Common myeloid progenitor, CD34-positive (primary cell): ENCODE results near the gene GGPS1.

Experiments
- CTCF ChIA-PET: fragments of 350-600 bp; sonication (Branson Sonifier 250); formaldehyde crosslinking; loops from one replicate; lab custom pipeline; 2021; ENCODE audit warnings: antibody characterized with exemption; lab: Charles Lee
- POLR2A ChIA-PET: fragments of 350-600 bp; sonication (Branson Sonifier 250); formaldehyde crosslinking; loops from one replicate; lab custom pipeline; 2021; ENCODE audit warnings: antibody characterized with exemption; lab: Charles Lee
- DNase-seq, 3 donors: peaks; one replicate each; pipeline versions ENCODE4 v3.0.0 to v3.0.0-alpha.2; 2013
- H3K27ac ChIP-seq, 2 experiments: 1 replicate in 1 of 2; 2 replicates in 1 of 2; pipeline ENCODE4 v1.7.0; 2013; ENCODE audit warnings: inconsistent platforms in 2 of 2, low read length in 2 of 2, mild to moderate bottlenecking in 2 of 2, low read depth in 1 of 2, moderate library complexity in 1 of 2; ENCODE audit not compliant: severe bottlenecking in 2 of 2, insufficient read depth in 1 of 2, poor library complexity in 1 of 2
- H3K27me3 ChIP-seq, 5 experiments: replicated peaks in 2 of 5; 1 replicate in 3 of 5; 2 replicates in 2 of 5; pipeline versions ENCODE4 v1.6.1 to v1.7.0; 2013; ENCODE audit warnings: low read length in 4 of 5, mild to moderate bottlenecking in 2 of 5, moderate library complexity in 2 of 5, inconsistent platforms in 1 of 5; ENCODE audit not compliant: insufficient read depth in 5 of 5, control insufficient read depth in 4 of 5
- H3K36me3 ChIP-seq, 4 experiments: 1 replicate in 2 of 4; 2 replicates in 2 of 4; pipeline versions ENCODE4 v1.6.1 to v1.7.0; 2013; ENCODE audit warnings: low read length in 3 of 4, control low read depth in 1 of 4, mild to moderate bottlenecking in 1 of 4; ENCODE audit not compliant: control insufficient read depth in 4 of 4, insufficient read depth in 4 of 4
- H3K4me1 ChIP-seq, 4 experiments: 1 replicate in 3 of 4; 2 replicates in 1 of 4; pipeline versions ENCODE4 v1.6.1 to v1.7.1; 2013; ENCODE audit warnings: low read length in 3 of 4, mild to moderate bottlenecking in 3 of 4, control low read depth in 1 of 4, inconsistent platforms in 1 of 4, moderate library complexity in 1 of 4; ENCODE audit not compliant: control insufficient read depth in 4 of 4, insufficient read depth in 4 of 4; ENCODE audit errors: control extremely low read depth in 1 of 4
- H3K4me3 ChIP-seq, 7 experiments: 1 replicate in 4 of 7; 2 replicates in 3 of 7; pipeline versions ENCODE4 v1.5.1 to v1.7.0; 2013; ENCODE audit warnings: mild to moderate bottlenecking in 7 of 7, low read length in 6 of 7, moderate library complexity in 6 of 7, inconsistent platforms in 2 of 7, low read depth in 2 of 7, control low read depth in 1 of 7; ENCODE audit not compliant: insufficient read depth in 4 of 7, control insufficient read depth in 1 of 7; ENCODE audit errors: extremely low read depth in 1 of 7
- H3K9me3 ChIP-seq, 5 experiments: 1 replicate in 4 of 5; 2 replicates in 1 of 5; pipeline versions ENCODE4 v1.6.1 to v1.7.1; 2013; ENCODE audit warnings: low read length in 4 of 5, mild to moderate bottlenecking in 2 of 5, inconsistent platforms in 1 of 5, low read depth in 1 of 5, moderate library complexity in 1 of 5; ENCODE audit not compliant: control insufficient read depth in 4 of 5, insufficient read depth in 2 of 5; ENCODE audit errors: control extremely low read depth in 1 of 5
- WGBS: methylation state at CpG from one replicate; pipeline ENCODE4 v1.1.5; 2013; ENCODE audit not compliant: insufficient coverage; 5-methylcytosine and 5-hydroxymethylcytosine counted together

The GGPS1 gene

GRCh38 chr1:235391874-235392273 is 63.5 kb downstream of the GGPS1 start:
- H3K4me3 ChIP-seq: no peak overlapping the region
- no peak overlapping the region for H3K27ac ChIP-seq
- POLR2A ChIA-PET: no interaction called here
- CTCF ChIA-PET: interaction anchor here (1.4 kb wide), 1 partner anchor 16 kb away, joined by 5 read pairs; no protein-coding TSS in a partner anchor
- peaks cover 1 to 10% (median 5%) of the 10 kb centered on the region in 5 experiments for H3K9me3 ChIP-seq
- no CpG with 5 or more reads among the region's 4 CpGs for WGBS
- H3K27me3 ChIP-seq: no peaks in the 10 kb centered on the region
- peaks cover 2 to 14% (median 6%) of the 10 kb centered on the region in 4 experiments for H3K36me3 ChIP-seq
- DNase-seq: no peak
- no peaks in the 10 kb centered on the region for H3K4me1 ChIP-seq
